Calu3 (cell line): ENCODE results near the gene C6orf47. TPM values are rescaled to one million over a fixed set of nuclear protein-coding genes. Genes with fewer than 3 reads are reported as not detected.

Experiments used
- BruUV-seq: library from RNA; stranded (reverse); fragments of 400-500 nt; replicated peaks from 2 replicates; lab custom pipeline; 2021; lab: Mats Ljungman, UMichigan
- CTCF ChIA-PET: fragments of 300-600 bp; sonication (Branson Sonifier 250); formaldehyde crosslinking; loops from one replicate; lab custom pipeline; 2022; ENCODE audit warnings: antibody characterized with exemption; lab: Charles Lee
- DNase-seq: peaks from one replicate; pipeline ENCODE4 v3.0.0; 2022
- H3K27ac Mint-ChIP-seq: one replicate; pipeline ENCODE4 v1.8.0; 2022; ENCODE audit warnings: mixed read lengths; ENCODE audit not compliant: unreplicated experiment
- H3K27me3 Mint-ChIP-seq: one replicate; pipeline ENCODE4 v1.8.0; 2022; ENCODE audit warnings: mixed read lengths; ENCODE audit not compliant: unreplicated experiment
- H3K36me3 Mint-ChIP-seq: one replicate; pipeline ENCODE4 v1.8.0; 2022; ENCODE audit warnings: mild to moderate bottlenecking, moderate library complexity, mixed read lengths; ENCODE audit not compliant: insufficient read depth, unreplicated experiment
- H3K4me1 Mint-ChIP-seq: one replicate; pipeline ENCODE4 v1.8.0; 2022; ENCODE audit warnings: mild to moderate bottlenecking, low read depth, mixed read lengths; ENCODE audit not compliant: unreplicated experiment
- H3K4me3 Mint-ChIP-seq: one replicate; pipeline ENCODE4 v1.8.0; 2022; ENCODE audit warnings: mild to moderate bottlenecking, low read depth, moderate library complexity, mixed read lengths; ENCODE audit not compliant: unreplicated experiment
- H3K9me3 Mint-ChIP-seq: one replicate; pipeline ENCODE4 v1.8.0; 2022; ENCODE audit warnings: low read depth, mixed read lengths; ENCODE audit not compliant: unreplicated experiment
- CTCF ChIP-seq: fragments of 200-600 bp; IDR thresholded peaks from one replicate; pipeline ENCODE4 v1.8.0; 2022; ENCODE audit warnings: antibody characterized with exemption; ENCODE audit not compliant: unreplicated experiment
- intact Hi-C: fragments of 100-400 bp; cut with micrococcal nuclease; formaldehyde crosslinking; loops from one replicate; pipeline ENCODE4 v1.10.0; 2022; ENCODE audit not compliant: unreplicated experiment
- microRNA-seq: library from miRNA; unstranded; fragments of <30 nt; microRNA quantifications from one replicate; pipeline ENCODE4 v1.2.0, GENCODE V29; 2022
- total RNA-seq: library from RNA; stranded (reverse); gene quantifications from 2 replicates; pipeline ENCODE4 v1.2.3, GENCODE V29; 2022

The C6orf47 gene
- total RNA-seq, 1 experiment from 2014 or later, result 40.3 TPM

- intact Hi-C loops, result no loop called here
- H3K4me1 Mint-ChIP-seq, result no peaks in the 10 kb centered on the region
Measured at GRCh38 chr6:31609519-31610406, 50.8 kb downstream of the C6orf47 start.

More at GRCh38 chr6:31609519-31610406, 50.8 kb downstream of the C6orf47 start:
- BruUV-seq, result no TSS peak
- Mint-ChIP-seq H3K27me3 (peaks cover 33% of the 10 kb centered on the region), H3K36me3 (no peaks in the 10 kb centered on the region), H3K9me3 (no peaks in the 10 kb centered on the region), H3K27ac (no peak overlapping the region), H3K4me3 (no peak overlapping the region)
- no peak for TF ChIP-seq CTCF
- DNase-seq, result no peak
- CTCF ChIA-PET, result interaction anchor here (0.7 to 1.3 kb wide), 4 partner anchors 11 to 218 kb away, joined by 3 to 6 read pairs (median 3); no protein-coding TSS in a partner anchor

Small RNAs within 50 kb of the gene (microRNA-seq; reads per million reads assigned to microRNA genes)
- 5.3 reads per million, percentile 16 among the genes with 10 or more reads in this experiment for gene MIR4646
- 4.2 reads per million, percentile 9 among the genes with 10 or more reads in this experiment for gene MIR6832

Other genes starting within 250 kb of the C6orf47 start
- 59.3 and 64.3 TPM in 2 replicates for gene MICB, start 162.6 kb downstream of the C6orf47 start, total RNA-seq
- gene MCCD1, start 131.8 kb downstream of the C6orf47 start, total RNA-seq, result not detected in 2 replicates
- gene DDX39B, start 118.8 kb downstream of the C6orf47 start, total RNA-seq, result 631 and 646 TPM in 2 replicates
- 1.0 and 1.5 TPM in 2 replicates for gene ATP6V1G2, start 114.2 kb downstream of the C6orf47 start, total RNA-seq
- 33.5 and 34.0 TPM in 2 replicates for gene NFKBIL1, start 113.2 kb downstream of the C6orf47 start, total RNA-seq
- gene LTA, start 88.5 kb downstream of the C6orf47 start, total RNA-seq, result not detected in 2 replicates
- gene TNF, start 85.2 kb downstream of the C6orf47 start, total RNA-seq, result 0.22 and 0.68 TPM in 2 replicates
- 0.44 and 1.4 TPM in 2 replicates for gene LTB, start 78.4 kb downstream of the C6orf47 start, total RNA-seq
- 0.94 TPM in 1 of 2 replicates, not detected in the other for gene LST1, start 74.5 kb downstream of the C6orf47 start, total RNA-seq
- not detected in 2 replicates for gene NCR3, start 67.8 kb downstream of the C6orf47 start, total RNA-seq
- gene AIF1, start 45.5 kb downstream of the C6orf47 start, total RNA-seq, result not detected in 2 replicates
- 473 and 509 TPM in 2 replicates for gene PRRC2A, start 40.1 kb downstream of the C6orf47 start, total RNA-seq
- gene BAG6, start 8.1 kb downstream of the C6orf47 start, total RNA-seq, result 617 and 663 TPM in 2 replicates
- gene APOM, start 4.9 kb downstream of the C6orf47 start, total RNA-seq, result 2.6 and 3.6 TPM in 2 replicates
- gene GPANK1, start 4.2 kb upstream of the C6orf47 start, total RNA-seq, result 32.2 and 35.6 TPM in 2 replicates
- gene CSNK2B, start 5.3 kb upstream of the C6orf47 start, total RNA-seq, result 337 and 357 TPM in 2 replicates
- gene LY6G5B, start 9.2 kb upstream of the C6orf47 start, total RNA-seq, result 44.6 and 45.1 TPM in 2 replicates
- gene LY6G5C, start 20.3 kb upstream of the C6orf47 start, total RNA-seq, result 4.9 and 5.4 TPM in 2 replicates
- gene ABHD16A, start 42.5 kb upstream of the C6orf47 start, total RNA-seq, result 89.9 and 99.1 TPM in 2 replicates
- not detected in 2 replicates for gene LY6G6F, start 46.1 kb upstream of the C6orf47 start, total RNA-seq
- not detected in 2 replicates for gene LY6G6D, start 54.6 kb upstream of the C6orf47 start, total RNA-seq
- gene LY6G6C, start 61.0 kb upstream of the C6orf47 start, total RNA-seq, result 1.0 TPM in 1 of 2 replicates, not detected in the other
- not detected in 2 replicates for gene MPIG6B, start 62.6 kb upstream of the C6orf47 start, total RNA-seq
- 81.4 and 89.6 TPM in 2 replicates for gene DDAH2, start 68.5 kb upstream of the C6orf47 start, total RNA-seq
- gene CLIC1, start 75.8 kb upstream of the C6orf47 start, total RNA-seq, result 943 and 1,109 TPM in 2 replicates
- 156 and 176 TPM in 2 replicates for gene MSH5, start 79.2 kb upstream of the C6orf47 start, total RNA-seq
- 26.6 and 30.3 TPM in 2 replicates for gene SAPCD1, start 101.9 kb upstream of the C6orf47 start, total RNA-seq
- 22.1 and 37.6 TPM in 2 replicates for gene VWA7, start 116.5 kb upstream of the C6orf47 start, total RNA-seq
- gene VARS1, start 135.0 kb upstream of the C6orf47 start, total RNA-seq, result 316 and 331 TPM in 2 replicates
- 126 and 144 TPM in 2 replicates for gene LSM2, start 146.2 kb upstream of the C6orf47 start, total RNA-seq
- 4.2 and 4.3 TPM in 2 replicates for gene HSPA1L, start 154.5 kb upstream of the C6orf47 start, total RNA-seq
- gene HSPA1A, start 154.8 kb upstream of the C6orf47 start, total RNA-seq, result 1,238 and 1,263 TPM in 2 replicates
- gene HSPA1B, start 167.0 kb upstream of the C6orf47 start, total RNA-seq, result 687 and 705 TPM in 2 replicates
- gene NEU1, start 202.0 kb upstream of the C6orf47 start, total RNA-seq, result 133 and 159 TPM in 2 replicates
- gene SLC44A4, start 218.2 kb upstream of the C6orf47 start, total RNA-seq, result 185 and 238 TPM in 2 replicates
- 131 and 138 TPM in 2 replicates for gene EHMT2, start 236.9 kb upstream of the C6orf47 start, total RNA-seq
- gene ZBTB12, start 241.3 kb upstream of the C6orf47 start, total RNA-seq, result 22.6 and 28.1 TPM in 2 replicates